ENCODE measurements around the gene CCDC57.
A peak's percentile ranks its signal among the peaks of the same experiment; 100 is the strongest.

The CCDC57 gene

DNA sequence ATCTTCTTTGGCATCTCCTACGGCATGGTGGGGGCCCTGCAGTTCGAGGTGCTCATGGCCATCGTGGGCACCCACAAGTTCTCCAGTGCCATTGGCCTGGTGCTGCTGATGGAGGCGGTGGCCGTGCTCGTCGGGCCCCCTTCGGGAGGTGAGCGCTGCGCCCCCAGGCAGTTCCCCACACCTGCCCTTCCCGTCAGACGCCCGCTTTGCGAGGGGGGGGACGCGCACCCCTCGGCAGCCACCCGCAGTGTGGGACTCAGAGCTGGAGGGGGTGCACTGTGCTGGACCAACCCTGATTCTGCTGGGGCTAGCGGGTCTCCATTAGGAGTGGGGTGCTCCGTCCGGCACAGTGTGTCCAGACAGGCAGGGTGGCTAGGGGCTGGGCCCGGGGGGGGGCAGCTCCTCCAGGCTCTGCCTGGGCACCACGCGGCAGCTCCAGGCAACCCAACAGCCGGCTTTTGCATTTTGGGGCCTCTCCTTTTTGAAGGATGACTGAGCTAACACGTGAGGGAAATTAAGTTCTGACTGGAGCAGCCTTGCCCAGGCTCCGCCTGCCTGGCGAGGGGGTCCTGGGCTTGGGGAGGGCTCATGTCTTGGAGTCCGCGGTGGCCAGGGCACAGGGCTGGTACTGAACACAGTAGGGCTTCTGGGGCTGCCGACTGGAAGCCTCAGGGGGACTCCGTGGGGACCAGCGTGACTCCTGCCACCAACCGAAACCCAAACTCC lies 25.3 kb upstream of the CCDC57 start:
- no peak overlapping the region for H3K4me3 ChIP-seq (ENCODE audit: low read length)
- no peak for DNase-seq (ENCODE audit: low read depth)
- TF ChIP-seq, protein P1, sequence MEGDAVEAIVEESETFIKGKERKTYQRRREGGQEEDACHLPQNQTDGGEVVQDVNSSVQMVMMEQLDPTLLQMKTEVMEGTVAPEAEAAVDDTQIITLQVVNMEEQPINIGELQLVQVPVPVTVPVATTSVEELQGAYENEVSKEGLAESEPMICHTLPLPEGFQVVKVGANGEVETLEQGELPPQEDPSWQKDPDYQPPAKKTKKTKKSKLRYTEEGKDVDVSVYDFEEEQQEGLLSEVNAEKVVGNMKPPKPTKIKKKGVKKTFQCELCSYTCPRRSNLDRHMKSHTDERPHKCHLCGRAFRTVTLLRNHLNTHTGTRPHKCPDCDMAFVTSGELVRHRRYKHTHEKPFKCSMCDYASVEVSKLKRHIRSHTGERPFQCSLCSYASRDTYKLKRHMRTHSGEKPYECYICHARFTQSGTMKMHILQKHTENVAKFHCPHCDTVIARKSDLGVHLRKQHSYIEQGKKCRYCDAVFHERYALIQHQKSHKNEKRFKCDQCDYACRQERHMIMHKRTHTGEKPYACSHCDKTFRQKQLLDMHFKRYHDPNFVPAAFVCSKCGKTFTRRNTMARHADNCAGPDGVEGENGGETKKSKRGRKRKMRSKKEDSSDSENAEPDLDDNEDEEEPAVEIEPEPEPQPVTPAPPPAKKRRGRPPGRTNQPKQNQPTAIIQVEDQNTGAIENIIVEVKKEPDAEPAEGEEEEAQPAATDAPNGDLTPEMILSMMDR (IDR thresholded peaks at IDR 0.05; ENCODE audit: insufficient read depth, low read depth, low read length, missing control alignments), result no peak

DNA sequence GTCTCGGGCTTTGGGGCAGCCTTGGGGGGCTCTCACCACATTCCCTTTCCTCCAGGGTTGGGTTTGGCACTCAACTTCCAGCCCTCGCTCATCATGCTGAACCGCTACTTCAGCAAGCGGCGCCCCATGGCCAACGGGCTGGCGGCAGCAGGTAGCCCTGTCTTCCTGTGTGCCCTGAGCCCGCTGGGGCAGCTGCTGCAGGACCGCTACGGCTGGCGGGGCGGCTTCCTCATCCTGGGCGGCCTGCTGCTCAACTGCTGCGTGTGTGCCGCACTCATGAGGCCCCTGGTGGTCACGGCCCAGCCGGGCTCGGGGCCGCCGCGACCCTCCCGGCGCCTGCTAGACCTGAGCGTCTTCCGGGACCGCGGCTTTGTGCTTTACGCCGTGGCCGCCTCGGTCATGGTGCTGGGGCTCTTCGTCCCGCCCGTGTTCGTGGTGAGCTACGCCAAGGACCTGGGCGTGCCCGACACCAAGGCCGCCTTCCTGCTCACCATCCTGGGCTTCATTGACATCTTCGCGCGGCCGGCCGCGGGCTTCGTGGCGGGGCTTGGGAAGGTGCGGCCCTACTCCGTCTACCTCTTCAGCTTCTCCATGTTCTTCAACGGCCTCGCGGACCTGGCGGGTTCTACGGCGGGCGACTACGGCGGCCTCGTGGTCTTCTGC lies 24.6 kb upstream of the CCDC57 start:
- DNase-seq (ENCODE audit: low read depth), result no peak

DNA sequence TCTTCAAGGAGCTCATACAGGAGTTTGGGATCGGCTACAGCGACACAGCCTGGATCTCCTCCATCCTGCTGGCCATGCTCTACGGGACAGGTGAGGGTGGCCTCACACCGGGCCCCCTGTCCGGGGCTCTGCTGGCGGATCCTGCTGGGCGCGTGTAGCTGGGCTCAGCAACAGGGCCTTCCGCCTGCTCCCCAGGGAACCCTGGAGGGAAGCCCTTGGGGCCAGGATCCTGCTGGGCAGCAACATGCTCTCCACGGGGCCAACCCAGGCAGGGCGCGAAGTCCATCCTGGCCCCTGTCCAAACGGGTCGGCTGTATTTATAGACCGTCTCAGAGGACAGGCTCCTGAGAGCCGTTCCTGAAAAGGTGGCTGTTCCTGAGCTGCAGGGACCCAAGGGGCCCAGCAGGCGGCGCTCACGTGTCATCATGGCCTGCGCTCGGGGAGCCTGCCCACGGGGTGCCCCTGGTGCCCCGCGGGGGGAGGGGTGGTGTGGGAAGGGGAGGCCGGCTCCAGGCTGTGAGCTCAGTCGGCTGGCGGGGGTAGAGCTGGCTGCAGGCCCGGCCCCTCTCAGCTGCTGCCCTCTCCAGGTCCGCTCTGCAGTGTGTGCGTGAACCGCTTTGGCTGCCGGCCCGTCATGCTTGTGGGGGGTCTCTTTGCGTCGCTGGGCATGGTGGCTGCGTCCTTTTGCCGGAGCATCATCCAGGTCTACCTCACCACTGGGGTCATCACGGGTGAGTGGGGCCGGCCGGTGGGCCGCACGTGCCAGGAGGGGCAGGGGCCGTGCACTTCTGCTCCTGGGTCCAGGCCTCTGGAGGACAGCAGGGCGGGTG lies 23.7 kb upstream of the CCDC57 start:
- TF ChIP-seq, protein P1 (IDR thresholded peaks at IDR 0.05; ENCODE audit: insufficient read depth, low read depth, low read length, missing control alignments), result peak; percentile 74
- peak; percentile 56 for DNase-seq (ENCODE audit: low read depth)
- H3K4me3 ChIP-seq (ENCODE audit: low read length), result no peak overlapping the region

More for the DNA sequence above, 24.6 kb upstream of the CCDC57 start:
- TF ChIP-seq, protein P1 (IDR thresholded peaks at IDR 0.05; ENCODE audit: insufficient read depth, low read depth, low read length, missing control alignments), result no peak
- no peak overlapping the region for H3K4me3 ChIP-seq (ENCODE audit: low read length)

DNA sequence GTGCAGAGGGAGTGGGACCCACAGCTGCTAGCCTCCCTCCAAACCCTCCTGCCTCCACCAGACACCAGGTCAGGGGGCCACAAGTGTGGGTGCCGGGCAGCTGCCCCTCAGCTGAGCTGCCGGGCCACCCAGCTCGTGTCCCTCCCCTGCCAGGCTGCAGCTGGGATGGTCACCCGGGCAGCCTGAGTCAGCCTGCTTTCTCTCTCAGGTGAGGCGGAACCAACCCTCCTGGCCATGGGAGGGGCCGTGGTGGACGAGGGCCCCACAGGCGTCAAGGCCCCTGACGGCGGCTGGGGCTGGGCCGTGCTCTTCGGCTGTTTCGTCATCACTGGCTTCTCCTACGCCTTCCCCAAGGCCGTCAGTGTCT lies 23.1 kb upstream of the CCDC57 start:
- no peak overlapping the region for H3K4me3 ChIP-seq (ENCODE audit: low read length)
- DNase-seq (ENCODE audit: low read depth), result peak; percentile 66
- TF ChIP-seq, protein P1 (IDR thresholded peaks at IDR 0.05; ENCODE audit: insufficient read depth, low read depth, low read length, missing control alignments), result no peak

DNA sequence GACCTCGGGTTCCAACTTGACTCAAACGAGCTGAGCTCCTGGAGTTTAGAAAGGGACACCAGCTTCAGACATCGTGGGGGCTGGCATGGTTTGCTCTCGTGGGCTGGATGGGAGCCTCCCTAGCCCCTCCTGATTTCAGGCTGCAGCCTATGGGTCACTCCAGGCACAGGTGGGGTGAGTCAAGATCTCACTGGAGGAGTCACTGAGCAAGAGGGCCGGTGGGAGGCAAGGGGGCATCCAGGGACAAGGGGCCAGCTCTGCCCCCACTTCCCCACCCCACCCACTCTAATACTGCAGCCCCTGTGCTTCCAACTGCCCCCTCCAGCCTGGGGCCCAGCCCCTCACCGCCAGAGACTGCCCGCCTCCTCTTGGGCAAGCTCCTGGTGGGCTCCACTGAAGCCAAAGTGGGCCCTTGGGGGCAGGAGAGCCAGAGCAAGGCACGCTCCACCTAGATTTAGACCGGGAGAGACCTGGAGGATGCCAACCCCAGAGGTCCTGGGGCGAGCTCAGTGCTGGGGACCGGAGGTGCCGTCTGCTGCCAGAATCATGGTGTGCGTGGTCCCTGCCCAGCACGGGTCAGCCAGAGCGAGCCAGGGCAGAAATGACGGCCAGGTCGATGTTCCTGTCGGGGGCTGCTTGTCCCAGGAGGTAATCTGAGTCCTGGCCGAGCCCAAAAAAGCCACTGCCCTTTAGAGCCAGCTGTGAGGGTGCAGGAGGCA lies 22.6 kb upstream of the CCDC57 start:
- TF ChIP-seq, protein P1 (IDR thresholded peaks at IDR 0.05; ENCODE audit: insufficient read depth, low read depth, low read length, missing control alignments), result no peak
- DNase-seq (ENCODE audit: low read depth), result no peak
- no peak overlapping the region for H3K4me3 ChIP-seq (ENCODE audit: low read length)

DNA sequence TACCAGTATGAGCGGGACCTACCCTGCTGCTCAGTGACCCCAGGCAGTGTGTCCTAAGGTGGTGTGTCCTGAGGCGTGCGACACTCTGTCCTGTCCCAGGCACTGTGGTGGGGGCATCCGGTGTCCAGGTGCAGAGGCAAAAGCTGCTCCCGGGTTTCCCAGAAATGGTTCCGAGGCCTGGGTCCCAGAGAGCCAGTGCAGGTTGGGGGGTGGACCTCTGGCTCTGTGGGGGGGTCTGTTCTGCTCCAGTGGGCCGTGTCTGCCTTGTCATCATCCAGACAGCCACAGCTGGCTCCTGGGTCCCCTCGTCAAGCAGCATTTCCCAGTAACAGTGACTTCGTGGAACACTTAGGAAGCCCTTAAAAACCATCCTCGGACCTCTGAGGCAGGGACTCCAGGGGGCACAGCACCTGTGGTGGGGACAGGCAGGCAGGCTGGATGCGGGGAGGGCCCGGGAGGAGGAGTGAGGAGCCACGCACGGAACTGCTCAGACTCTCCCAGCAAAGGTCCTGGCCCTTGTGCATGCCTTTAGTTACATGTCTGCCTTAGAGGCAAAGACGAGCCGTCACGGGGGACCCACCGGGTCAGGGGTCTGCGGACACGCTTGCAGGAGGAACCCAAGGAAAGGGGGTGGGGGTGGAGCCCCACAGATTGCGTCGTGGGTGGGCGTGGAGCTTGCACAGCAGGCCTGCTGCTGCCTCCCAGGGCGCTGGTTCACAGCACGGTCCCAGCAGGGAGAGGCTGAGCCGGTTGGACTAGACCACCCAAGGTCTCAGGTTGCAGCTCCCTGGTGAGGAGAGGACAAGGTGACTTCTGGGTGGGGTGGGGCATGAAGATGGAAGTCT lies 21.8 kb upstream of the CCDC57 start:
- no peak overlapping the region for H3K4me3 ChIP-seq (ENCODE audit: low read length)
- TF ChIP-seq, protein P1 (IDR thresholded peaks at IDR 0.05; ENCODE audit: insufficient read depth, low read depth, low read length, missing control alignments), result no peak
- no peak for DNase-seq (ENCODE audit: low read depth)

Data from epithelial cell of esophagus (primary cell).